A673 (cell line): ENCODE data around the gene TRAF1. TPM values are rescaled to one million over a fixed set of nuclear protein-coding genes. Genes with fewer than 3 reads are reported as not detected.

Source experiments
- BruUV-seq: library from RNA; stranded (reverse); fragments of 400-500 nt; replicated peaks from 2 replicates; lab custom pipeline; 2021; lab: Mats Ljungman, UMichigan
- CTCF ChIA-PET: fragments of 300-600 bp; sonication (Branson Sonifier 250); formaldehyde crosslinking; loops from one replicate; lab custom pipeline; 2022; ENCODE audit warnings: antibody characterized with exemption; lab: Charles Lee
- POLR2A ChIA-PET: fragments of 300-600 bp; sonication (Branson Sonifier 250); formaldehyde crosslinking; loops from one replicate; lab custom pipeline; 2022; ENCODE audit warnings: antibody characterized with exemption; ENCODE audit not compliant: low non-redundant PET; lab: Charles Lee
- DNase-seq: peaks from one replicate; pipeline ENCODE4 v3.0.0-alpha.2; 2015; ENCODE audit warnings: low spot score
- H3K27ac ChIP-seq: fragments of 200-600 bp; sonication (generic); 2 replicates; pipeline ENCODE4 v1.5.1; 2016; ENCODE audit warnings: mixed run types, low read depth, mild to moderate bottlenecking, mixed read lengths, antibody characterized with exemption, low read length; ENCODE audit not compliant: poor library complexity, severe bottlenecking
- H3K27me3 ChIP-seq: fragments of 200-600 bp; sonication (generic); replicated peaks from 2 replicates; pipeline ENCODE4 v1.6.1; 2017; ENCODE audit warnings: mixed run types, low read depth, mild to moderate bottlenecking, mixed read lengths, antibody characterized with exemption, low read length; ENCODE audit not compliant: insufficient read depth, poor library complexity
- H3K36me3 ChIP-seq: fragments of 200-600 bp; sonication (generic); 2 replicates; pipeline ENCODE4 v1.6.1; 2016; ENCODE audit warnings: mixed run types, mild to moderate bottlenecking, mixed read lengths, antibody characterized with exemption, low read length; ENCODE audit not compliant: insufficient read depth, poor library complexity, severe bottlenecking
- H3K4me1 ChIP-seq: fragments of 200-600 bp; sonication (generic); 2 replicates; pipeline ENCODE4 v1.6.1; 2017; ENCODE audit warnings: mixed run types, mild to moderate bottlenecking, mixed read lengths, antibody characterized with exemption, low read length; ENCODE audit not compliant: insufficient read depth, poor library complexity, severe bottlenecking
- H3K4me3 ChIP-seq: fragments of 200-600 bp; sonication (generic); 2 replicates; pipeline ENCODE4 v1.5.1; 2016; ENCODE audit warnings: low read depth, mixed run types, mild to moderate bottlenecking, mixed read lengths, low read length; ENCODE audit not compliant: poor library complexity, severe bottlenecking
- H3K9me3 ChIP-seq: fragments of 200-600 bp; sonication (generic); 2 replicates; pipeline ENCODE4 v1.6.1; 2016; ENCODE audit warnings: mixed run types, low read depth, mild to moderate bottlenecking, mixed read lengths, antibody characterized with exemption, low read length; ENCODE audit not compliant: poor library complexity, severe bottlenecking
- EZH2 ChIP-seq: fragments of 200-600 bp; sonication (generic); IDR thresholded peaks from 2 replicates; pipeline ENCODE4 v1.6.1; 2017; ENCODE audit warnings: borderline replicate concordance, low read depth, mild to moderate bottlenecking, mixed read lengths, antibody characterized with exemption, low read length; ENCODE audit not compliant: poor library complexity, severe bottlenecking
- intact Hi-C: fragments of 100-400 bp; cut with micrococcal nuclease; formaldehyde crosslinking; loops from one replicate; pipeline ENCODE4 v1.10.0; 2022; ENCODE audit not compliant: unreplicated experiment
- total RNA-seq: library from RNA; stranded (reverse); gene quantifications from 2 replicates; pipeline ENCODE4 v1.2.3, GENCODE V29; 2021
- TF ChIP-seq, protein P1 (sequence below): fragments of 300-800, 200-600 bp; sonication (generic); conservative IDR thresholded peaks from 2 replicates; pipeline ENCODE4 v1.5.1; 2017; ENCODE audit warnings: low read depth, mild to moderate bottlenecking, antibody characterized with exemption, low read length, moderate library complexity, mixed read lengths

Gene TRAF1
- total RNA-seq, 1 experiment from 2014 or later = 0.73 TPM

DNA sequence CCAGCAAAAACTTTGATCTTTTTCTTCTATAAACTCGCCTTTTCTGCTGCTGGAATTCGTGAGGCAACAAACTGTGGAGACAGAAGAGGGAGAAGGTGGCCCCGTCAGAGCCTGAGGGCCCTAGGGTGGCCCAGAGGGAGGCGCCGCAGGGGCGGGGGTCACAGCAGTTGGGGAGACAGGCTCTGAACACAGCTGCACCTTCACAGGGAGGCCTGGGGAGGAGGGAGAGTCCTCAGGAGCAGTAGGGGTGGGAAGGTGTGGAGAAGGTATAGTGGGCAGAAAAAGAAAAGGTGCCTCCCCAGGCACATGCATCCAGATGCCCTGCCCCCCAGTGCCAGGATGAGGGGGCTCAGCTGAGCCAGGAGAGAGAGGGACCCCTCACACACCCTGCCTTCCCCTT, 64.7 kb downstream of the TRAF1 start:
- H3K9me3 ChIP-seq = no peaks in the 10 kb centered on the region
- H3K4me3 ChIP-seq = no peak overlapping the region
- ChIA-PET POLR2A (no interaction called here), CTCF (no interaction called here)
- no peaks in the 10 kb centered on the region for H3K27me3 ChIP-seq
- no peak for TF ChIP-seq EZH2
- TF ChIP-seq, protein P1, sequence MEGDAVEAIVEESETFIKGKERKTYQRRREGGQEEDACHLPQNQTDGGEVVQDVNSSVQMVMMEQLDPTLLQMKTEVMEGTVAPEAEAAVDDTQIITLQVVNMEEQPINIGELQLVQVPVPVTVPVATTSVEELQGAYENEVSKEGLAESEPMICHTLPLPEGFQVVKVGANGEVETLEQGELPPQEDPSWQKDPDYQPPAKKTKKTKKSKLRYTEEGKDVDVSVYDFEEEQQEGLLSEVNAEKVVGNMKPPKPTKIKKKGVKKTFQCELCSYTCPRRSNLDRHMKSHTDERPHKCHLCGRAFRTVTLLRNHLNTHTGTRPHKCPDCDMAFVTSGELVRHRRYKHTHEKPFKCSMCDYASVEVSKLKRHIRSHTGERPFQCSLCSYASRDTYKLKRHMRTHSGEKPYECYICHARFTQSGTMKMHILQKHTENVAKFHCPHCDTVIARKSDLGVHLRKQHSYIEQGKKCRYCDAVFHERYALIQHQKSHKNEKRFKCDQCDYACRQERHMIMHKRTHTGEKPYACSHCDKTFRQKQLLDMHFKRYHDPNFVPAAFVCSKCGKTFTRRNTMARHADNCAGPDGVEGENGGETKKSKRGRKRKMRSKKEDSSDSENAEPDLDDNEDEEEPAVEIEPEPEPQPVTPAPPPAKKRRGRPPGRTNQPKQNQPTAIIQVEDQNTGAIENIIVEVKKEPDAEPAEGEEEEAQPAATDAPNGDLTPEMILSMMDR = no peak
- intact Hi-C loops = no loop called here
- H3K4me1 ChIP-seq = no peaks in the 10 kb centered on the region
- no TSS peak for BruUV-seq
- H3K36me3 ChIP-seq = peaks cover 29% of the 10 kb centered on the region
- H3K27ac ChIP-seq = no peak overlapping the region
- no peak for DNase-seq

DNA sequence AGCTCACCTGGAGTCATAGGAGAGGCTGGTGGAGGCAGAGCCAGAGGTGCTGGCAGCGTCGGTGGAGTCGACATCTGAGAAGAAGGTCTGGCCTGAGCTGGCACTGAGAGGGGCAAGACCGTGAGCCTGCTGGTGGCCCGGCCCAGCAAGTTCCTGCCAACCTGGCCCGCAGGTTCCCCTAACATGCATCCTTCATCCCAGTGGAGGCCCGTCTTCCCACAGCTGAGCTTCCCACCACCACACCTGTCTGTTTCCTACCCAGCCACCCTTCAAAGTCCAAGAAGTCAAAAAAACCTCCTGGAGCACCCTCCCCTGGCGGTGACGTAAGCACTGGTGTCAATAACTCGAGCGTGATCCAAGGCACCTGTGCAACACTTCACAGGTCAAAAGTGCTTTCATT, 66.5 kb downstream of the TRAF1 start:
- no TSS peak for BruUV-seq
- no peak overlapping the region for H3K27ac ChIP-seq
- ChIA-PET CTCF (no interaction called here), POLR2A (no interaction called here)
- intact Hi-C loops = no loop called here
- no peaks in the 10 kb centered on the region for H3K9me3 ChIP-seq
- no peak for TF ChIP-seq EZH2
- TF ChIP-seq, protein P1 = no peak
- peaks cover 28% of the 10 kb centered on the region for H3K36me3 ChIP-seq
- no peak for DNase-seq
- no peaks in the 10 kb centered on the region for H3K4me1 ChIP-seq
- H3K4me3 ChIP-seq = no peak overlapping the region
- no peaks in the 10 kb centered on the region for H3K27me3 ChIP-seq

DNA sequence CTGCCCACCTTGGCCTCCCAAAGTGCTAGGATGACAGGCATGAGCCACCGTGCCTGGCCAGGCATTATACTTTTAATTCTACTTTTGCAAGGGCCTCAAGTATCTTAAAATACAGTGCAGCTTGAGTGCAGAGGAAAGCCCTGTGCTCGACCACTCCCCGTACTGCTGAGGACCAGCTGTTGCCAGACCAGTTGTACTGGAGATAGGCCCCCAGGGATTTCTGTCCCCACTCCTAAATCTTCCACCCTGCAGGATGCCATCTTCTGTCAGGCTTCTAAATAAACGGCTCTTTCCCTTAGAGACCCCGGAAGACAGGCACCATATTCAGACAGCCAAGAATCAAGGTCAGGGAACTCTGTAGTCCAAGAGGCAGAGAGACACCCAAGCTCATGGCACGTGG, 67.2 kb downstream of the TRAF1 start:
- DNase-seq = no peak
- H3K4me3 ChIP-seq = no peak overlapping the region
- ChIA-PET CTCF (no interaction called here), POLR2A (no interaction called here)
- no peak for TF ChIP-seq EZH2
- TF ChIP-seq, protein P1 = no peak
- H3K36me3 ChIP-seq = peaks cover 27% of the 10 kb centered on the region
- intact Hi-C loops = no loop called here
- no peaks in the 10 kb centered on the region for H3K27me3 ChIP-seq
- H3K4me1 ChIP-seq = no peaks in the 10 kb centered on the region
- no TSS peak for BruUV-seq
- H3K27ac ChIP-seq = no peak overlapping the region
- no peaks in the 10 kb centered on the region for H3K9me3 ChIP-seq
